Ovary (tissue), 9 donors: ENCODE data around the gene STMND1. TPM values are rescaled to one million over a fixed set of nuclear protein-coding genes. Genes with fewer than 3 reads are reported as not detected.

Experiments used
- DNase-seq, 5 donors: peaks; one replicate each; pipeline ENCODE4 v3.0.0-alpha.2; 2019 to 2020
- H3K27ac ChIP-seq, 2 donors: fragments of 200-600 bp; one replicate each; pipeline versions ENCODE4 v1.5.1 to v1.8.0; 2019 to 2022
- H3K27me3 ChIP-seq: fragments of 200-600 bp; one replicate; pipeline ENCODE4 v1.8.0; 2022
- H3K36me3 ChIP-seq: fragments of 200-600 bp; sonication (generic); one replicate; pipeline ENCODE4 v1.5.1; 2019
- H3K4me1 ChIP-seq: one replicate; pipeline ENCODE4 v1.8.1; 2013; ENCODE audit warnings: mild to moderate bottlenecking, moderate library complexity; ENCODE audit not compliant: insufficient read depth
- H3K4me3 ChIP-seq: fragments of 200-600 bp; sonication (generic); one replicate; pipeline ENCODE4 v1.5.1; 2017
- H3K9me3 ChIP-seq, 2 donors: fragments of 200-600 bp in 1 of 2; sonication (generic) in 1 of 2; one replicate each; pipeline versions ENCODE4 v1.5.1 to v1.8.1; 2013 to 2019; ENCODE audit warnings: mild to moderate bottlenecking in 1 of 2, moderate library complexity in 1 of 2
- CTCF ChIP-seq, 3 donors: fragments of 450-650 bp in 2 of 3; fragments of 200-600 bp in 1 of 3; IDR thresholded peaks; one replicate each; pipeline versions ENCODE4 v1.5.1 to v1.8.0; 2016 to 2022; ENCODE audit warnings: antibody characterized with exemption in 3 of 3, mild to moderate bottlenecking in 1 of 3
- EP300 ChIP-seq: sonication (generic); formaldehyde crosslinking; IDR thresholded peaks from one replicate; pipeline ENCODE4 v1.6.1; 2017; ENCODE audit warnings: antibody characterized with exemption
- POLR2A ChIP-seq: fragments of 450-650 bp; IDR thresholded peaks from one replicate; pipeline ENCODE4 v1.6.1; 2017; ENCODE audit warnings: antibody characterized with exemption, mild to moderate bottlenecking, moderate library complexity
- WGBS, 3 donors: extraction: QIAGEN DNeasy Blood & Tissue Kit in 1 of 3; methylation state at CpG; one replicate each; pipeline versions ENCODE4 v1.1.5 to v1.1.7; 2013 to 2017; 5-methylcytosine and 5-hydroxymethylcytosine counted together
- intact Hi-C, 4 donors: fragments of 100-400 bp; cut with DNase I; formaldehyde crosslinking; loops; one replicate each; pipeline versions ENCODE4 v1.11.0 to v1.15.1; 2022 to 2023
- polyA plus RNA-seq, 2 donors: library from polyadenylated mRNA; stranded (reverse); fragments of 200-250 nt in 1 of 2; fragments of 350-450 nt in 1 of 2; fragmentation: Illumina TruSeq in 1 of 2; extraction: RNeasy Lipid Tissue Mini Kit (QIAGEN cat#74804) in 1 of 2; gene quantifications; one replicate each; pipeline ENCODE4 v1.2.3, GENCODE V29; 2013 to 2014
- total RNA-seq, 7 donors: library from RNA; depleted of rRNA in 2 of 7; stranded (reverse); fragments of >200 nt in 2 of 7; fragmentation: NEBNext Ultra II Directional in 3 of 7; extraction: Animal tissue kit (Norgen Biotek cat#: 25700) in 3 of 7; gene quantifications; one replicate each; pipeline versions ENCODE4 v1.1.0 to v1.2.4, GENCODE V29; 2016 to 2023
- donor health status: DM: no; HTN: no; CAD: no; lungs with moderate emphysema.
- donor health status: DM: no; HTN: no; CAD: no.
- donor health status: Bipolar disorder and iron deficiency.
- donor health status: DM: yes; HTN: yes; CAD: no.
- donor health status: DM: no; HTN: no; CAD: no.
- donor health status: DM: yes; HTN: yes; CAD: no.

STMND1 gene
- total and polyA plus RNA-seq, 9 donors = 0.07 to 8.6 (median 0.70) TPM; not detected in 5

- Histone ChIP-seq H3K4me3 (no peak overlapping the region), H3K36me3 (no peaks in the 10 kb centered on the region), H3K4me1 (no peaks in the 10 kb centered on the region), H3K9me3 (peaks cover 0 to 4% of the 10 kb centered on the region in 2 donors), H3K27me3 (no peaks in the 10 kb centered on the region), H3K27ac (no peak overlapping the region)
- intact Hi-C loops = no loop called here
- WGBS, 3 donors = 61 to 71% (median 62%) methylated on average over 2 of the region's 2 CpGs
- no peak for TF ChIP-seq CTCF (IDR thresholded peaks at IDR 0.05)
- no peak for TF ChIP-seq POLR2A
- no peak for TF ChIP-seq EP300
- no peak for DNase-seq
These were observed 47.7 kb downstream of the STMND1 start for GRCh38 chr6:17149571-17149970.

- H3K9me3 ChIP-seq = peaks cover 0 to 4% of the 10 kb centered on the region in 2 donors
- H3K4me3 ChIP-seq = no peak overlapping the region
- H3K27me3 ChIP-seq = no peaks in the 10 kb centered on the region
- no peaks in the 10 kb centered on the region for H3K36me3 ChIP-seq
- H3K4me1 ChIP-seq = no peaks in the 10 kb centered on the region
- WGBS, 3 donors = 60 to 71% (median 64%) methylated on average over 2 of the region's 2 CpGs
- DNase-seq = no peak
- TF ChIP-seq CTCF (IDR thresholded peaks at IDR 0.05) (no peak), EP300 (no peak), POLR2A (no peak)
- no peak overlapping the region for H3K27ac ChIP-seq
- intact Hi-C loops = loop anchor here (10.0 kb wide), 4 partner anchors 435 to 1355 kb away; partner anchors contain the start of gene NHLRC1 (in 1 of the 4)
These were observed 48.2 kb downstream of the STMND1 start for GRCh38 chr6:17150096-17150495.

- no peak for DNase-seq
- Histone ChIP-seq H3K27ac (no peak overlapping the region), H3K36me3 (no peaks in the 10 kb centered on the region), H3K9me3 (peaks cover 0 to 4% of the 10 kb centered on the region in 2 donors), H3K27me3 (no peaks in the 10 kb centered on the region), H3K4me1 (no peaks in the 10 kb centered on the region), H3K4me3 (no peak overlapping the region)
- WGBS, 3 donors = 65 to 70% (median 66%) methylated on average over 3 of the region's 3 CpGs
- intact Hi-C loops = loop anchor here (10.0 kb wide), 4 partner anchors 433 to 1353 kb away; partner anchors contain the start of gene NHLRC1 (in 1 of the 4)
- no peak for TF ChIP-seq POLR2A
These were observed 50.0 kb downstream of the STMND1 start for GRCh38 chr6:17151888-17152287.

DNA sequence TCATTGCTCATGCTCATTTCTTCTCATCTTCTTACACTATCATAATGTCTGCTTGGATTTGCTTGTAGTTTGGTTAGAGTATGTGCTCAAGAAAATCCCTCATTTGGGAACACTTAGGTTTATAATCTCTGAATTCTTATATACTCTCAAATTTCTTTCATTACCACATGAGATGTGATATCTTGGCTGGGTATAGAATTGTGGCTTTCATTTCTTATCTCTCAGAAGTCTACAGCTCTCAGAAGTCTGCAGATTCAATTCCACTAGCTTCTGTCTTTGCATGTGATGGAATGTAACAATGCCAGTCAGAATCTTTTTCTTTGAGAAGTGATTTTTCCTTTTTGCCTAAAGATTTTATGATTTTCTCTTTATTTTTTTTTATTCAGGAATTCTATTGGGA, 50.9 kb downstream of the STMND1 start:
- peaks cover 0 to 4% of the 10 kb centered on the region in 2 donors for H3K9me3 ChIP-seq
- no peak overlapping the region for H3K27ac ChIP-seq
- DNase-seq = no peak
- H3K36me3 ChIP-seq = no peaks in the 10 kb centered on the region
- TF ChIP-seq CTCF (IDR thresholded peaks at IDR 0.05) = no peak
- TF ChIP-seq EP300 = no peak
- TF ChIP-seq POLR2A = no peak
- H3K4me3 ChIP-seq = no peak overlapping the region
- H3K27me3 ChIP-seq = no peaks in the 10 kb centered on the region
- intact Hi-C loops = loop anchor here (10.0 kb wide), 4 partner anchors 432 to 1352 kb away; partner anchors contain the start of gene NHLRC1 (in 1 of the 4)
- no peaks in the 10 kb centered on the region for H3K4me1 ChIP-seq

GRCh38 chr6:17156112-17156921, 54.5 kb downstream of the STMND1 start:
- 33 to 41% (median 39%) methylated on average over 4 of the region's 4 CpGs for WGBS, 3 donors
- Histone ChIP-seq H3K4me3 (no peak overlapping the region), H3K27ac (no peak overlapping the region), H3K4me1 (no peaks in the 10 kb centered on the region), H3K36me3 (no peaks in the 10 kb centered on the region), H3K9me3 (peaks cover 0 to 4% of the 10 kb centered on the region in 2 donors), H3K27me3 (no peaks in the 10 kb centered on the region)
- intact Hi-C loops = loop anchor here (1.0 to 10.0 kb wide), 6 partner anchors 426 to 1348 kb away; partner anchors contain the start of gene NHLRC1 (in 1 of the 4)
- no peak for TF ChIP-seq POLR2A
- TF ChIP-seq CTCF (IDR thresholded peaks at IDR 0.05) = peak in 2 of 3 donors; percentile 70 to 71
- peak; percentile 44 to 75 (median 52) for DNase-seq
